ENCODE measurements around the gene FETUB.

FETUB gene

DNA sequence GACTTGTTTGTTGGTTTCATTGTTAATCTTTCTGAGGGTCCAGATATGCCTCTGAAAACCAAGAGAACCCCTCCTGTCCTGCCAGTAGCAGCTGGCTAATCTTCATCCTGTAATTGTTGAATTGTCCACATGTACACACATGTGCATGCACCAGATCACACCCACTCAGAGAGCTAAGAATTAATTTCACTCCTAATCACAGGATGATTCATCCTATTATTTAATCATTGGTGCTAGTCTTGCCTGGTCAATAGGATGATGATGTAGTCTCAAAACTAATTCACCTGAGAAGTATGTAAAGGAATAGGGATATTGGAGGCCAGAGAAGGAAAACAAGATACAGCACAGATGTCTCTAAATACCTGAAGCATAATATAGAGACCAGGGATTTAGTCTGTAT is 35.1 kb upstream of the FETUB start:
- Histone ChIP-seq H3K36me3 (ENCODE audit: insufficient read depth, low read length) (no peaks in the 10 kb centered on the region), H3K4me1 (ENCODE audit: insufficient read depth, low read length) (no peaks in the 10 kb centered on the region), H3K9me3 (ENCODE audit: low read length) (no peaks in the 10 kb centered on the region), H3K27me3 (ENCODE audit: insufficient read depth, low read length) (no peaks in the 10 kb centered on the region), H3K4me3 (ENCODE audit: low read length) (no peak overlapping the region), H2AFZ (ENCODE audit: low read depth, low read length) (no peak overlapping the region)

DNA sequence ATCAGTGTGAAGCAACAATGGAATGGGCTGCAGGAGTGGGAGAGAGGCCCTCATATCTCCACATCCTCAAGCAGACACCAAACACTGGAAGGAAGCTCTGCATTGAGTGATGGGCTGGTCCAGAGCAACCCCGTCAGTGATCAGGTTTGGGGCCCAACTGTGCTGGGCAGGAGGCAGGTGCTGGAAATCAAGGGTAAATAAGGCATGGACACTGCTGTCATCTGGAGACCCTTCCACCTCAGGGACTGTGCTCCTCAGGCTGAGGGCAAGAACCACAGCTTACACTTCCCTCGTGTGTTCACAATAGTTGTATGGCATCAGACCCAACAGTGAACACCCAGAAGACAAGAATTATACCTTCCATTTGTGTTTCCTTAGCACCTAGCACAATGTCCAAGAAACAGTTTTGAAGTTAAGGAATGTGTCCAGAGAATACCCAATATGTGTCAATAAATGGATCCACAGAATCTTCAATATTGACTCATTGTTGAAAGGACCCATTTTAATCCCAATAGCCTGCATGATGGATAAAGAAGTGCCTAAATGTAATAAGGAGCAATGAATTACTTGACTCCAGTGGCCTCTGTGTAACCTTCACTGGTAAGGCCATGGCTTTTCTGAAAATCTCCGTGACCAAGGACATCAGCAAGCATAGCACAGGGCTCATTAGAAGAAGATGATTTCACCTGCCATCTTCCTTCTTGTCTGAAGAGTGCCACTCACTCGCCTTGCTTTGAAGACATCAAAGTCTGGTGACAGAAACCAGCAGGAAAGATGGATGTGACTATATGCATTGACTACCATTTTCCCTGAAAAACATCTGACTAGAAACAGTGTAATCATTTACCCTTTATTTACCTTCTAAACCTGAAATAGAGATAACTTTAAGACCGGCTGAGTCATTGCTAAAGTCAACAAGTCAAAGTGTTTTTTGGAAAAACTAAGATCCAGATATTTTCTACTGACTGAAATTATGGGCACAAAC is 34.3 kb upstream of the FETUB start:
- Histone ChIP-seq H3K27me3 (ENCODE audit: insufficient read depth, low read length) (no peaks in the 10 kb centered on the region), H3K4me1 (ENCODE audit: insufficient read depth, low read length) (no peaks in the 10 kb centered on the region), H3K9me3 (ENCODE audit: low read length) (no peaks in the 10 kb centered on the region), H2AFZ (ENCODE audit: low read depth, low read length) (no peak overlapping the region), H3K36me3 (ENCODE audit: insufficient read depth, low read length) (no peaks in the 10 kb centered on the region), H3K4me3 (ENCODE audit: low read length) (no peak overlapping the region)

DNA sequence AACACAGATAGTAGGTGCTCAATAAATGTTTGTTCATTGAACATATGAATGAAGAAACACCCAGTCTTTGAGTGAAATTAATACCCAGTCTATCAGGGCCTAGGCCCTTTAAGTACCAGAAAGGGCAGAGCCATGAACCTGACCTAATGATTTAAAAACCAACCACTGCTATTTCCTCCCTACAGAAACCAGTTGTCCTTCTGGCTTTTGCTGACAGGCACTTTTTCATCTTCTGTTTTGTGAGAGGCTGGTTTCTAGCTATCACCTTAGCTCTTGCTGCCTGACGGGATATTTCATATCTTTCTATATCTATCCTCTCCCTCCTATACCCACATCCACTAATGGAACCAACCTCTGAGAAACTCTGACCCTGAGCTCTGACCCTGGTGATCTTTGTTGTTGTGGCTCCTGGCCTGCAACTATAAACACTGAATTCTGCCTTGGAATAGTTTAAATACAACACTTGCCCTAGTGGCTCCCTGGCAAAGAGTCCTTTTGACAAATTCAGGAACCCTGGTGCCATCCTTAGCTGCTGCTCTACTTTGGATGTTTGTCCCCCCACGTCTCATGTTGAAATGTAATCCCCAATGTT is 31.5 kb upstream of the FETUB start:
- H3K9me3 ChIP-seq (ENCODE audit: low read length), result no peaks in the 10 kb centered on the region
- H3K4me1 ChIP-seq (ENCODE audit: insufficient read depth, low read length), result no peaks in the 10 kb centered on the region
- no peak overlapping the region for H2AFZ ChIP-seq (ENCODE audit: low read depth, low read length)
- H3K36me3 ChIP-seq (ENCODE audit: insufficient read depth, low read length), result no peaks in the 10 kb centered on the region
- peaks cover 8% of the 10 kb centered on the region for H3K27me3 ChIP-seq (ENCODE audit: insufficient read depth, low read length)
- no peak overlapping the region for H3K4me3 ChIP-seq (ENCODE audit: low read length)

DNA sequence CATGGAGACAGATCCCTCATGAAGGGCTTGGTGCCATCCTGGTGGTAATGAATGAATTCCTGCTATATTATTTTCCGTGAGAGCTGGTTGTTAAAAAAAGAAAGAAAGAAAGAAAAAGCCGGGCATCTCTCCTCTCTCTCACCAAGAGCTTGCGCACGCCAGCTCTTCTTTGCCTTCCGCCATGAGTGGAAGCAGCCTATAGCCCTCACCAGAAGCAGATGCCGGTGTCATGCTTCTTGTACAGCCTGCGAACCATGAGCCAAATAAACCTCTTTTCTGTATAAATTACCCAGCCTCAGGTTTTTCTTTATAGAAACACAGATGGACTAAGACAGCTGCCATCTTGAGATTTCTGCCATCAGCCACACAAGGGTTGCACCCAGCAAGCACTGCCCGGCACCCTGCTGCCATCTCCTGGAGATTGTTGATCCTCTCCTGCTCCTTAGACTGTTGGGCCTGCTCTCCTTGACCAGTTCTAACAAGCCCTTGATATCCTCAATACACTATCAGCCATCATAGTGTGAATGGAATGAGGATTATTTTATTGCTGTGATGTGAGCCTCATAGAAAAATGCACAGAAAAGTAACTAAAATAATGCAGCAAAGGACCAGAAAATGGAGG is 30.8 kb upstream of the FETUB start:
- Histone ChIP-seq H3K4me3 (ENCODE audit: low read length) (no peak overlapping the region), H3K27me3 (ENCODE audit: insufficient read depth, low read length) (peaks cover 8% of the 10 kb centered on the region), H2AFZ (ENCODE audit: low read depth, low read length) (no peak overlapping the region), H3K36me3 (ENCODE audit: insufficient read depth, low read length) (no peaks in the 10 kb centered on the region), H3K9me3 (ENCODE audit: low read length) (no peaks in the 10 kb centered on the region), H3K4me1 (ENCODE audit: insufficient read depth, low read length) (no peaks in the 10 kb centered on the region)

DNA sequence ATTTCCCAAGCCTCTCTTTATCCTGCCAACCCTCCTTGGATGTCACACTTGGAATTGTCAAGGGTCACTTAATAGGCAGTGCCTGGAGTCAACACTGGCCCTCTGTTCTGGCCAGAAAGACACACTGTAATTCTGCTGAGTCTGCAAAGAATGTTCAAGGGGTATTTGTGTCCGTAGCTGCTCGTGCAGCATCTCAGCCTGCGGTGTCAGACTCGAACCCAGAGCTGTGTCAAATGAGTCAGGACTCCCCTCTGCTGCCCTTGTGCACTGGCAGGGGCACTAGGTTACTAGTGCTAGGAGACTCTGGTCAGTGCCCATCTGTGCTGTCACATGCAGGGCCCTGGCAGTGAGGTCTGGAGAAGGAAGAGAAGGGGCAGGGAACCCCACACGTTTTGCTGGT is 28.1 kb upstream of the FETUB start:
- H3K27me3 ChIP-seq (ENCODE audit: insufficient read depth, low read length), result peaks cover 8% of the 10 kb centered on the region
- no peaks in the 10 kb centered on the region for H3K9me3 ChIP-seq (ENCODE audit: low read length)
- H3K36me3 ChIP-seq (ENCODE audit: insufficient read depth, low read length), result no peaks in the 10 kb centered on the region
- H3K4me1 ChIP-seq (ENCODE audit: insufficient read depth, low read length), result no peaks in the 10 kb centered on the region
- H2AFZ ChIP-seq (ENCODE audit: low read depth, low read length), result no peak overlapping the region
- H3K4me3 ChIP-seq (ENCODE audit: low read length), result no peak overlapping the region

DNA sequence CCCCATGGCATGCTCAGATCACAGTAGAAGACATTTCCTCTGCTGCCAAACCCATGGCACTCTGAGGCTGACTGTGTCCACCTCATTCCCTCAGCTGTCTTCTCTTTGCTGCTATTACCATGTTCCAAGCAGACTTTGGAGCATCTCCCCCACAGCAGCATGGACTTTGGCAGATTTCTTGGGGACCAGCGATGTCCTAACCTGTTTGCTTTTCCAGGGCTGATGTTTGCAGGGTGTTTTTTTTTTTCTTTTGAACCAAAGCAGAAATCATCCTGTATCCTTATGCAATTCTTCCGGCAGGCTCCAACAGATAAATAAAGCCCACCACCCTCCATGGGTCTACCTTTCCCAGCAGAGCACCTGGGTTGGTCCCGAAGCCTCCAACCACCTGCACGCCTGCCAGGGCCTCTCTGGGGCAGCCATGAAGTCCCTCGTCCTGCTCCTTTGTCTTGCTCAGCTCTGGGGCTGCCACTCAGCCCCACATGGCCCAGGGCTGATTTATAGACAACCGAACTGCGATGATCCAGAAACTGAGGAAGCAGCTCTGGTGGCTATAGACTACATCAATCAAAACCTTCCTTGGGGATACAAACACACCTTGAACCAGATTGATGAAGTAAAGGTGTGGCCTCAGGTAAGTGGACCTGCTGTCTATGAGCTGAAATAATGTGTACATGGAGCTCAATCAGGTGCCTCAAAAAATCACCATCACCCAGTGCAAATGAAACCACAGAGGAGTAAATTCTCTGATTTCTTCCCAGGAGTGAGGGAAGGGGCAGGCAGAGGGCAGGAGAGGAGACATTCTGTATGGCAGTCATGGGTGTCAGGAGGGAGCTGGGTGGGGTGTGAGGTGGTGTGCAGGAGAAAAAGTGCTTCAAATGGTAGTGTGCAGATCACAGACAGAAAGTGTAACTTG is 27.2 kb upstream of the FETUB start, which contains the start of gene AHSG:
Gene AHSG, plus strand, starts transcription at position 340 of the 916 bp plus-strand sequence. Its CDS starts 82 bp downstream, at position 422.
- Histone ChIP-seq H2AFZ (ENCODE audit: low read depth, low read length) (no peak within 1 kb of the TSS), H3K4me1 (ENCODE audit: insufficient read depth, low read length) (no peaks in the 10 kb centered on the region), H3K27me3 (ENCODE audit: insufficient read depth, low read length) (peaks cover 13% of the 10 kb centered on the region), H3K4me3 (ENCODE audit: low read length) (no peak within 1 kb of the TSS), H3K36me3 (ENCODE audit: insufficient read depth, low read length) (no peaks in the 10 kb centered on the region), H3K9me3 (ENCODE audit: low read length) (no peaks in the 10 kb centered on the region)

DNA sequence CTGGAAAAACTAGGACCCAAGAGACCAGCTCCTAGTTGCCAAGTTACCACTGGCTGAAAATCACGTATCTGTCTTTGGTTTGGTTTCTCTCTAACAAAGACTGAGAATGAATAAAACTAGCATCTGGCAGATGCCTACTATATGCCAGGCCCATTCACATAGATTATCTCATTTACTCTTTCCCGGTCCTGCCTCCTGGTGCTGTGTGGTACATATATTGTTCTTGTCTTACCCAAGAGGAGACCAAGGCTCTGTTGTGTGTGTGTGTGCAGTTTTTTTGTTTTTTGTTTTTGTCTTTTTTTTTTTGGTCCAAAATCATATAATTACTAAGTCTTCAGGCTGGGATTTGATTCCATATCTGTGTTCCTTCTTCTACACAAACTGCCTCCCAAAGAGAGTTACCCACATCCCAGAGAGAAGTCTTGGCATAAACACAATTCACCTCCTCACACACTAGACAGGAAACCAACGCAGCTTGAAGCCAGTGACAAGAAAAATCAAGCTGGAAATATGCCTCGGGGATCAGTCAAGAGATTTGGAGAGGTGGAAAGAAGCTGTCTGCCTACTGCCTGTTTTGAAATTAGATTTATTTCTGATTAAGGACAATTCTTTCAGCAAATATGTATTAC is 26.4 kb upstream of the FETUB start:
- Histone ChIP-seq H3K9me3 (ENCODE audit: low read length) (no peaks in the 10 kb centered on the region), H2AFZ (ENCODE audit: low read depth, low read length) (no peak overlapping the region), H3K4me1 (ENCODE audit: insufficient read depth, low read length) (no peaks in the 10 kb centered on the region), H3K36me3 (ENCODE audit: insufficient read depth, low read length) (no peaks in the 10 kb centered on the region), H3K27me3 (ENCODE audit: insufficient read depth, low read length) (peaks cover 13% of the 10 kb centered on the region), H3K4me3 (ENCODE audit: low read length) (no peak overlapping the region)

DNA sequence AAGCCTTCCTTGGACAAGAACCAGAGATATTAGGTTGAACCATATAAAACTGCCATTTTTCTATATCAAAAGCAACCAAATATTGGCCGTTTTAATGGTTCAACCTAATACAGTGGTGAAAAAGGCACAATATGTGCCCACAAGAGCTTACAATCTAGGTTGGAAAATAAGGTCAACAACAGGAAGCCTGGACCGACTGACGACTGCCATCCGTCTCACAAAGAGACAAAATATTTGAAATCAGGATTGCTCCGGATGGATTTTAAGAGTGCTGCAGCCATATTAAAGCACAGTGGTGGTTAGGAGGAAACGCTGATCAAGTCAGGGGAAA is 26.0 kb upstream of the FETUB start:
- no peak overlapping the region for H2AFZ ChIP-seq (ENCODE audit: low read depth, low read length)
- H3K27me3 ChIP-seq (ENCODE audit: insufficient read depth, low read length), result peaks cover 13% of the 10 kb centered on the region
- H3K36me3 ChIP-seq (ENCODE audit: insufficient read depth, low read length), result no peaks in the 10 kb centered on the region
- no peak overlapping the region for H3K4me3 ChIP-seq (ENCODE audit: low read length)
- no peaks in the 10 kb centered on the region for H3K4me1 ChIP-seq (ENCODE audit: insufficient read depth, low read length)
- H3K9me3 ChIP-seq (ENCODE audit: low read length), result no peaks in the 10 kb centered on the region

DNA sequence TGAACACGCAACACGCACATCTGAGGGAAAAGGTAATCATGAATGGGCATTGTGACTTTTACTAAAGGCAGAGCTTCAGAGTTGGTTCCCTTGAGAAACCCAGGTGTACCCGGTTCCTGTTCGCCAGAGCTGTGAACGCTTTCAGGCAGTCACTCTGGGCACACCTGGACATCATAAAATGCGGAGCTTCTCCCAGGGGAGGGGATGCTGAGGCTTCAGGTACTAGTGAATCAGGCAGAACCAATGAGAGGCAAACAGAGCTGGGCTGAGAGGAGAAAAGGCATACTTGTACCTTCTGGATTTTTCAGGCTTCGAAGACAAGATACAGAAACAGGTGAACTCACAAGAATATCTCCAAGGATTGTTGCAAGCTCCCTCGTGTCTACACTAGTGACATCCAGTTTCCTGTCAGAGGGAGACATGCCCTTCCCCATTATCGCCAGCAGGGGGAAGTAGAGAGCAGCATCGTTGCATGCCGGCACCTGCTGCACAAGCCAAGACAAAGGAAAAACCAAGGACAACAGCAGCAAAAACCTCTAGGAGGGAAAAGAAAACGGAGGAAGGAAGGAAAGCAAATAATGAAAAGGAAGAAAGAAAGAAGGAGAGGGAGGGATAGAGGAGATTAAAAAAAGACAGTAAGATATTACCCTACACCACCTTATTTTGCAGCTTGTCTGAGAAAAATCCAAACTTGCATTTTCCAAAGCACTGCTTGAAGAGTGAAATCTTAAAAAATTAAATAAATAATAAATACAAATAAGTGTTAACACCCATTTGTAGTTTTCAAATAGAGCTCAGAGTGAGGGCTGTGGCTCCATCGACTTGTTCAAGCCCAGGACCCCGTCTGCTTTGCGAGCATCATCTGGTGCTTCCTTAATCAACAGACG is 25.4 kb upstream of the FETUB start:
- Histone ChIP-seq H3K9me3 (ENCODE audit: low read length) (no peaks in the 10 kb centered on the region), H3K4me1 (ENCODE audit: insufficient read depth, low read length) (no peaks in the 10 kb centered on the region), H2AFZ (ENCODE audit: low read depth, low read length) (no peak overlapping the region), H3K36me3 (ENCODE audit: insufficient read depth, low read length) (no peaks in the 10 kb centered on the region), H3K27me3 (ENCODE audit: insufficient read depth, low read length) (peaks cover 13% of the 10 kb centered on the region), H3K4me3 (ENCODE audit: low read length) (no peak overlapping the region)

DNA sequence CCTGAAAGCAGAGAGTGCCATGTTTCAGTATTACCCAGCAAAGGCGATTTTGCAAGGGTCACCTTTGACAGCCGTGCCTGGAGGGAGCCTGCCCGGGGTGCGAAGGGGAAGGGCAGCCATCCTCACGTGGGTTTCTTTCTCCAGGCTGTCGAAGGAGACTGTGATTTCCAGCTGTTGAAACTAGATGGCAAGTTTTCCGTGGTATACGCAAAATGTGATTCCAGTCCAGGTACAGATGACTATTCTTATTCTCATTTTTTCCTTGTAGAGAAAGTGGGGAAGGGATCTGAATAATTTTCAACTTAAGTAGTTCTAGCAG is 23.9 kb upstream of the FETUB start:
- H3K9me3 ChIP-seq (ENCODE audit: low read length), result no peaks in the 10 kb centered on the region
- no peak overlapping the region for H3K4me3 ChIP-seq (ENCODE audit: low read length)
- H3K4me1 ChIP-seq (ENCODE audit: insufficient read depth, low read length), result no peaks in the 10 kb centered on the region
- peaks cover 13% of the 10 kb centered on the region for H3K27me3 ChIP-seq (ENCODE audit: insufficient read depth, low read length)
- H3K36me3 ChIP-seq (ENCODE audit: insufficient read depth, low read length), result no peaks in the 10 kb centered on the region
- H2AFZ ChIP-seq (ENCODE audit: low read depth, low read length), result no peak overlapping the region

DNA sequence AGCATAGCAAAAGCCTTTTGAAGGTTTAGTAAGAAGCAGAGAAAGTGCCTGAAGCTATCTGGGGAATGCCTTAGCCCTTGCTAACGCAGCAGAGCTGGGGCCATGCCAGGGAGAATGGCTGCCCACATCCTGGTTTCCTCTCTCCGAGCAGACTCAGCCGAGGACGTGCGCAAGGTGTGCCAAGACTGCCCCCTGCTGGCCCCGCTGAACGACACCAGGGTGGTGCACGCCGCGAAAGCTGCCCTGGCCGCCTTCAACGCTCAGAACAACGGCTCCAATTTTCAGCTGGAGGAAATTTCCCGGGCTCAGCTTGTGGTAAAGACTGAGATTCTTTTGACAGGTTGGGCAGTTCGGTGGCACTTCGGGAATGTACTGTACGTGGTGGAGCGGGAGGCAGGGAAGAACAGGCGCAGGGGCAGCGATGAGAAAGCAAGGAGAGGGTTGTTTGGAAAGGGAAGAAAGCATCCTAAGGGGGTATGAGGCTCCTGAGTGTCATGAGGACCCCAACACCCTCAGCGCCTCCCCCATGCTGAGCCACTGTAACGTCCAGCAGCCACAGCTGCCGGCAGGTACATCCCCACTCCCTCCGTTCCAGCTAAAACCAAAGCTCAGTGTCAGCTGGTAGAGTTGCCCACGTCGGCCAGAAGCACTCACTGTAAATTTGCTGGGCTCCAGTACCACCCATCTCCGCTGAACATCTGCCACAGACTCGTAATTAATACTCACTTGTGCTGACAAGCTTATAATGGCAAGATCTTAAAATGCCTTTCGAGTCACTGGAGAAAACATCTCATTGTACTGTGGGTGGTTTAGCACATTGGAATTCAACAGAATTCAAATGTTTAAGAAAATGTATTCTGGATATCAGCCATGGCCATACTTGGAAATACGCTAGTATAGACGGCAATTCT is 22.9 kb upstream of the FETUB start:
- Histone ChIP-seq H3K36me3 (ENCODE audit: insufficient read depth, low read length) (no peaks in the 10 kb centered on the region), H2AFZ (ENCODE audit: low read depth, low read length) (no peak overlapping the region), H3K4me3 (ENCODE audit: low read length) (no peak overlapping the region), H3K9me3 (ENCODE audit: low read length) (no peaks in the 10 kb centered on the region), H3K4me1 (ENCODE audit: insufficient read depth, low read length) (no peaks in the 10 kb centered on the region), H3K27me3 (ENCODE audit: insufficient read depth, low read length) (peaks cover 9% of the 10 kb centered on the region)
